ENCODE measurements around the gene PUM2.

The PUM2 gene

DNA sequence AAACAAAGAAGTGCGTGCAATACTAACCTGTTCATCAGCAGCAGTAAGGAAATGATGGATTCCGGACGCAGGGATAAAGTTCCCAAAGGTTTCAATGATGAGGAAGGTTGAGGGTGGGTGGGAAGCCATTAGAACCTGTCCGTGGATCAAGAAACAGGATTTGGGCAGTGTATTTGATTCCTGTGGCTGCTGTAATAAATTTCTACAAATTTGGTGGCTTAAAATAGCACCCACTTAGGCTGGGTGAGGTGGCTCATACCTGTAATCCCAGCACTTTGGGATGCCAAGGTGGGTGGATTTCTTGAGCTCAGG, 120.6 kb downstream of the PUM2 start:
- no peak for DNase-seq (ENCODE audit: low read depth)

DNA sequence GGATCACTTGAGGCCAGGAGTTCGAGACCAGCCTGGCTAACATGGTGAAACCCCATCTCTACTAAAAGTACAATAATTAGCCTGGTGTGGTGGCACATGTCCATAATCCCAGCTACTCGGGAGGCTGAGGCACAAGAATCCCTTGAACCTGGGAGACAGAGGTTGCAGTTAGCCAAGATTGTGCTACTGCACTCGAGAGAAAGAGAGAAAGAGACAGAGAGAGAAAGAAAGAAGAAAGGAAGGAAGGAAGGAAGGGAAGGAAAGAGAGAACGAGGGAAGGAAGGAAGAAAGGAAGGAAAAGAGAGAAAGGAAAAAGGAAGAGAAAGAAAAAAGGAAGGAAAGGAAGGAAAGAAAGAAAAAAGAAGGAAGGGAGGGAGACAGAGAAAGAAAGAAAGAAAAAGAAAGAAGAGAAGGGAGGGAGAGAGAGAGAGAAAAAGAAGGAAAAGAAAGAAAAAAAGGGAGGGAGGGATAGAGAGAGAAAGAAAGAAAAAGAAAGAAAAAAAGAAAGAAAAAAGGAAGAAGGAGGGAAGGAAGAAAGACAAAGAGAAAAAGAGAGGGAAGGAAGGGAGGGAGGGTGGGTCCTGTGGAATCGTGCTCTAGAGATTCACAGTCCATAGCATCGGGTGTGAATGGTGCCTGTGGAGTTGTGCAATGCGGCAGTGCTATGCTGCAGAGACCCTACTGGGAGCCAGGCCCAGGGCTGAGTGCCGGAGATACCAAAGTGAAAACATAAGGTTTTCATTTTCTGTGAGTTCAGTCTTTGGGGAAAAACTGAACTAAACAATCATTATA, 121.1 kb downstream of the PUM2 start:
- no peak for DNase-seq (ENCODE audit: low read depth)

GRCh38 chr2:20227894-20228505, 122.6 kb downstream of the PUM2 start:
- no peak for DNase-seq (ENCODE audit: low read depth)

- DNase-seq (ENCODE audit: low read depth), result no peak
These were observed 124.5 kb downstream of the PUM2 start for GRCh38 chr2:20226152-20226545.

GRCh38 chr2:20225294-20226151, 125.1 kb downstream of the PUM2 start:
- DNase-seq (ENCODE audit: low read depth), result no peak

GRCh38 chr2:20224716-20225293, 125.8 kb downstream of the PUM2 start, which contains the start of gene SDC1:
Gene SDC1, minus strand, starts transcription at chr2:20225130. Its CDS starts 263 bp downstream, at chr2:20224867.
- no peak for DNase-seq (ENCODE audit: low read depth)

GRCh38 chr2:20224164-20224715, 126.4 kb downstream of the PUM2 start:
- no peak for DNase-seq (ENCODE audit: low read depth)

DNA sequence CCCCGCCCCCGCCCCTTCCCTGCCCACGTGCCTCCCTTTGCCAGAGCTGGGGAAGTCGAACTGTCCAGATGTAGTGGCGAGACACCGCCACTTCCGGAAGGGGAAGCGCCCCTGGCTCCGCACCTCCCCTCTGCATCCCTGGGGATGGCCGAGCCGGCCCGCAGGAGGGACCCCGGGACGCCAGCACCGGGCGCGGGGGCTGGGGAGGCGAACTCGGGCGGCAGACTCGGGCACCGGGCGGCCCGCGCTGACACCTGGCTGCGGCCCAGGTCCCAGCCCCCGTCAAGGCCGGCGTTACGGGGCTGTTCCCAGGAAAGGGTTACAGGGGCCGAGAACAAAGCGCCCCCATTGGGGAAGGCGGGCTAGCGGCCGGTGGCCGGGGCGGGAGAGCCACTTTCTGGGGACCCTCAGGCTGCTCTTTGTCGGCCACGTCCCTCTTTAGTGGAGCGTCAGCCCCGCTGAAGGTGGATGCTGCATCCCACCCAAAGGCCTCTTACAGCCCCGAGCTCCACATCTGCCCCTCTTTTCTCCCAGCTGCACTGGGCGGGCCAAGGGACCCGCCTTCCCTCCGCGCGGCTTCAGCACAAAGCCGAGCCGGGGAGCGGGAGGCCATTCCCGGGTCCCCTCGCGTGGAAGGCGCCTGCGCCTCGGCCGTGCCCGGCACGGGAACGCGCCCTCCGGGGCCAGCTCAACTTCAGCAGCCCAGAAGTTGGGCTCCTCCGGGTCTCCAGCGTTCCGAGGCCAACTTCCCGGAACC, 127.1 kb downstream of the PUM2 start:
- no peak for DNase-seq (ENCODE audit: low read depth)

DNA sequence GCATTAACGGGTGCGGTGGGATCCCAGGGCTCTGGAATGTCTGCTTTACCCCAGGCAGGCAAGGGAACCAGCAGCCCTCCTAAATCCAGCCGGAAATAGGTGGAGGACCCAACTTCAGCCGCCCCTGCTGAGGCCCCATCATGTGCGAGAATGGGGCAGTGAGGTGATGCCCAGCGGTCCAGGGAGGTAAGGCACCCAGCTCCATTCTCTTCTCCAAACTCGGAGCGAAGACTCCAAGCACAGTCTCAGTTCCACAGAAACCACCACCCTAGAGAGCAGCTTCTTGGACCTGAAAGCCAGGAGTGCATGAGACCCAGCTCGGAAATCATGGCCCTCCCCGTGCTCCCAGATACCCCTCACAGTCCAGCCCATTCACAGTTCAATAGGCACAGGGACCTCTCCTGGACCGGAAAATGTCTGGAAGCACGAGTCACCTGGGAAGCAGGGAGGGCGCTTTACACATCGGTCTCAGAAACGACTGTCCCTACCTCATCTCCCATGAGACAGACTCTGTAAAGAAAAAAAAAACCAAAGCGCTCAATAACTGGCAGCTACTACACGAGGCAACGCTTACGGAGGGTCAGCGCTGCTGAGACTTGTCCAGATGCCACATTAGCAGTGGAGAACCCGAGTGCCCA, 127.8 kb downstream of the PUM2 start:
- no peak for DNase-seq (ENCODE audit: low read depth)

- no peak for DNase-seq (ENCODE audit: low read depth)
These were observed 128.5 kb downstream of the PUM2 start for GRCh38 chr2:20222014-20222768.

DNA sequence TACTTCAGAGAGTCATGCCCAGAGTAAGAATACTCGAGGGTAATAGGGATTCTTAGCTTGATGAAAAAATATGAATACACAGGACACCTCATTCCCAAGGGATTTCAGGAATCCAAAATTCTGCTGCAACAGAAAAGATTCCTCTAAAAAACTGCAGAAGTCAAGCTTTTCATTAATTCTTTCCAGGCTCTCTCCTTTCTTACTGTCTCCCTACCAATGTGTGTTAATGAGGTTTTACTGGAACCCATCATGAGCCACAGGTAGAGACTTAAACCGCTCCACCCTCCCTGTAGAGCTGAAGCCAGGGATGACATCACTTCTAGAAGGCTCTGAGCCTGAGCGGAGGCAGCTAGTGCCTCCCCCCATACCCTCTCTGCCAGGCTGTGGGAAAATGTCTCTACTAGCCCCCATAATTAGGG, 129.1 kb downstream of the PUM2 start:
- DNase-seq (ENCODE audit: low read depth), result no peak

DNA sequence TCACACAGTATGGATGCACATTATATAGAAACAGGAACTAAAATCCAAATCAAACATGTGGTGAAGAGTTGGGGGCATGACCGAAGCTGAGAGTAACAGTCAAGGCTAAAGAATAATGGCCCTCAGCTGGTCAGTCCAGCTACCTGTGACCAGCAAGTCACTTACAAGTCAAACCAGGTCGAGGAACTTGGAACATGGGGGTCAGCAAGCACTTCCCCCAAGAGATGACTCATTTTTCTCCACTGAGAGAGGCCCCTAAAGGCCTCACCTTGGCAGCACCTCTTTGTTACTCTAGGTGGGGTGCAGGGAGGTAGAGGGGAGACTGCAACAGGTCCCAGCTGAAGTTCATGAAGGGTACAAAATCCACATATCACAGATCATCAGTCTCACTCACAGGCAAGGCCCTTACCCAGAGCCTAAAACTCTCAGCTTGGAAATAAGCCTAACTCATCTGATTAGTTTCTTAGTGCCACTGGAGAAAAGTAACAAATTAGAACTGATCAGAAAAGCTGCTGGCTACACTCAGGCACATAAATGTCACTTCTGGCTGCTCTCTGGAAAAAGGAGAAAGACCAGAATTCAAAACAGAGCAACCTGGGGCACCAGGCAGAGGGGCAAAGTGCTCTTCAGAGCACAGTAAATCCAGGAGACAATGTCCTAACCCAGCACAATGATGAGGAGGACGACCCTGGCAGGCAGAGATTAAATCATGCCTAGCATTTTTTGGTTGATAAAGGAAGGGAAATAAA, 129.7 kb downstream of the PUM2 start:
- DNase-seq (ENCODE audit: low read depth), result no peak

DNA sequence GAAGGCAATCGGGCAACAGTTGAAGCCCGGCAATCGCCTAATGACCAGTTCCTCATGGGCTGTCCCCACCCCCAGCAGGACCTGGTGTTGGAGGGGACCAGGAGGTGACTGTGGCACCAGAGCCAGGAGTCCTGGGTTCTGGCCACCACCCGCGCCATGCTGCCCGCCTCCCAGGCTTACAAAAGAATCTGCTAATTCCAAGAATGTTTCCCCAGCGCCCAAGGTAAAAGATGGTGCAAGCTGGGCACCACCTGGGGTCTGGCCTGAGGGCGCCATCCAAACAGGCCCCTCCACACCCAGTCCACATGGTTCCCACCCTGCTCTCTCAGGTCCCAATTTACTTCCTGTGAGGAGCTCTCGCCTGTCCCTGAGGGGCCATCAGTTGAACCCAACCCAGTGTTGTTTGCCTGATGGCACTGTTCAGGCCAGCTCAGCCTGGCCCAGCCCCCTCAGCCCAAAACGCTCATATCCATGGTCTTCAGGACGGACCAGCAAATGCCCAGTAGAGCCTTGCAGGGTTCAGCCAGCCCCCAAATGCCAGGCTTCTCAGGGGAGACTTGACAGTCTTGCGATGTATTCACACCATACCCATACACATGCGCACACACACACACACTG, 130.8 kb downstream of the PUM2 start:
- DNase-seq (ENCODE audit: low read depth), result no peak

DNA sequence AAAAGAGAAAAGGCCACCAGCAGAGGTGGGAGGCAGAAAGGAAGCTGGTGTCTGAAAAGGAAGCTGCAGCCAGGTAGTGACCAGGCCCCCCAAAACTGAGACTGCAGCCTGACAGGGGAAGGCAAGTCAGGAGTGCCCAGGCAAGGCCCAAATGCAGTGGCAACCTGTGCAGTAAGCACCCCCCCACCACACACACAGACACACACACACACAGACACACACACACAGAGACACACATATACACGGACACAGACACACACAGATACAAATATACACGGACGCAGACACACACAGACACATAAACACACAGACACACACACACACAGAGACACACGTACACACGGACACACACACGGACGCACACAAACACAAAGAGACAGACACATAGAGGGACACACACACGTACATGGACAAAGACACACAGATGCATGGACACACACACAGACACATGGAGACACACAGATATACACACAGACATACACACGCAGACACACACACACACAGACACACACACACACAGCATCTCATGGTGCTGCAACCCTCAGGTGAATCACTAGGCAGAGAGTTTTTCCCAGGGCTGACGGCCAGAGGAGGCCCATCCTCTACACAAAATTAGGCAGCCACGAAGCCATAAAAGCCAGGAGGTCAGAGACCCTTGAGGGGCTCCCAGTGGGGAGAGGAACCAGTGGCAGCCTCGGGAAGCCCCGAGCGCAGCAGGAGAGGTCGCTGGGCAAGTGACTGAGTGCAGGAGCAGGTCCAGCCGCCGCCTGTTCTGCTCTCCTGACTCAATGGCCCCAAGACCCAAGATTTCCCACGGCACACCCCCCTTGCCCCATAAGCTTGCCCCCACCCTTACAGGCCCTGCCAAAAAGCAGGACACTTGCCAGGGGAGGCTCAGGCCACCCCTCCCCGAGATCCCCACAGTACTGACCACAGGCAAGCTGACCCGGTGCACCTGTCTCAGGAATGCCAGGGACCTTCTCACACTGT, 132.0 kb downstream of the PUM2 start:
- DNase-seq (ENCODE audit: low read depth), result no peak

GRCh38 chr2:20217041-20217970, 133.3 kb downstream of the PUM2 start:
- DNase-seq (ENCODE audit: low read depth), result no peak

DNA sequence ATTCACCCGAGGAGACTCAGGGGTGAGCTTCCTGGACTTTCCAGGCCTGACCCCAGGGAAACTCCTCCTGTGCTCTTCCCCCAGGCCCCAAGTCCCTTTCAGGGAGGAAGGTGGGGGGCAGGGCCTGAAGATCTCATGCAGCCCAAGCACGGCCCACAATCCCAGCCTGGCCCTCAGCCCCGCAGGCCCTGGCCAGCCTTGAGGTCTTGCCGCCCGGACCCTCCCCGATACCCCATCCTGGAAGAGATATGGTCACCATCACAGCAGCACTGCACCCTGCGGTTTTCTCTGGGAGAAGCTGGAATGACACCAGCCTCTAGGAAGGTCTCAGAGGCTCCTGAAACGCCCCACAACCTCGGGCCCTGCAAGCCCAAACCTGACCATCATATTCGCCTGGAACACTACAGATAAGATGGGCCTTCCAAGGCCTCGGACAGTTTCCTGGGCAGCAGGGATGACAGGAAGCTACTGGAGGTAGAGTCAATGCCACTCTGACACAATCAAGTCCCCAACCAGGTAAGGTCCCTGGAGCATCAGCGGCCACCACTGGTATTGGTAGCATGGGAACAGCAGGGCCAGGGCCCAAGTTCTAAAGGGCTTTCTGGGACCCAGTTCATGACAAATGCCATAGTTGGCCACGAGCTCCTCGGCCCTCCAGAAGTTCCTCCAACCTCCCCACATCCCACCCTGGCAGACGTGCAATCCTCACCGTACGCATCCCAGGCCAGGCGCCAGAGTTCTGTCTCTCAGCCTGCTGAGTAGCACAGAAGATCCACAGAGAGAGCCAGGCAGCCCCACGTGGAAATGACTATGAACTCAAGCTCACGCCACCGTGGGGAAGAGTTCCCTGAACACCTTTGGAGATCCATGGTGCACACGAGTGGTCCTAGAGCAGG, 134.3 kb downstream of the PUM2 start:
- DNase-seq (ENCODE audit: low read depth), result no peak

All from stimulated activated CD8-positive, alpha-beta memory T cell treated with anti-CD3 and anti-CD28 coated beads, Interleukin-15, amount 100 ng/mL, for 24 hours (primary cell).